Epithelial cell of proximal tubule (primary cell): Measurements from ENCODE around the gene CALML3. TPM values are rescaled to one million over a fixed set of nuclear protein-coding genes. Genes with fewer than 3 reads are reported as not detected.
"Not testable (repeated sequence)": the region's sequence is repeated elsewhere in the genome, so short reads cannot be mapped to it uniquely, and the experiment has no call there.

Experiments used
- DNase-seq: peaks from one replicate; pipeline ENCODE4 v3.0.0-alpha.2; 2011; ENCODE audit warnings: low read depth
- H3K4me3 ChIP-seq: 2 replicates; pipeline ENCODE4 v1.5.1; 2011; ENCODE audit warnings: low read depth, mild to moderate bottlenecking, low read length
- CTCF ChIP-seq: conservative IDR thresholded peaks from 2 replicates; pipeline ENCODE4 v1.5.1; 2012; ENCODE audit warnings: low read depth, mild to moderate bottlenecking, low read length
- total RNA-seq: library from RNA; depleted of rRNA; stranded (reverse); fragments of >200 nt; gene quantifications from 2 replicates; pipeline ENCODE4 v1.2.3, GENCODE V29; 2015

The CALML3 gene
- total RNA-seq, 1 donor from 2014 or later: not detected

- no peak for TF ChIP-seq CTCF
- DNase-seq: no peak
- no peak overlapping the region for H3K4me3 ChIP-seq
Observed at GRCh38 chr10:5553400-5554170, 28.8 kb downstream of the CALML3 start.

DNA sequence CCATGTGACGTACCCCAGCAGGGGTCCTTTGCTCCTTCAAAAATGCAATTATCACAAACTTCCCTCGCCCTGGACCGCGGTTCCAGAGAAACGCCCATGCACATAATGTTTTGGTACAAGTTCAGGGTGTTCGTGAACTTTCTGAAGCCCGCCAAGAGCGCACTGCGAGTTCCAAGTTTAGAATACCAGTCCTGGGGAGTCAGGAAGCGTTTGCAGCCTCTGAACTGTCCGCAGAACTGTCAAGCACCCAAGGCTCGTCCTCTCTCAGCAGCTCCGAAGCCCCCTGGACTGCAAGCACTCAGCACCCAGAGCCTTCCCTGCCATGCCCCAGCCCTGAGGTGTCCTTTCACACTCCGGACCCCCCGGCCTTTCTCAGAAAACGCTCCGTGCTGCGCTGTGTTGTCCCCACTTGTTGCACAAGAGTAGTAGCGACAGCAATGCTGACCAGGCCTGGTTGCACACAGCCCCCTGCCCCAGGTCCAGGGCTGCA, 30.3 kb downstream of the CALML3 start:
- H3K4me3 ChIP-seq: no peak overlapping the region
- no peak for DNase-seq
- TF ChIP-seq CTCF: no peak

DNA sequence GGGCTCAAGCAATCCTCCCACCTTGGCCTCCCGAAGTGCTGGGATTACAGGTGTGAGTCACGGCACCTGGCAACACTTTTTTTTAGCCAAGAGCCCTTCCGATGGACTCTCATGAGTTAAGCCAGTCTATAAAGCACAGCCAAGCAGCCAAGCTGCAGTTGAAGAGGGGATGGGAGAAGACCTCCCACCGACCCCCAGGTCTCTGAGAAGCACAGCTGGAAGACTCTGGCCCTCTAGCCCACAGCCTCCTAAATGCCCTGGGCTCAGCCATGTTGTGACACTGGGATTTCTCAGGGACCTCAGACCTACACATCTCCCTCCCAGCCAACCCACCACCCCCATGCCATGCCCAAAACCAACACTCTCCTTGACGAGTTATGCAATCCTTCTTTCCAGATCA, 31.1 kb downstream of the CALML3 start:
- no peak for TF ChIP-seq CTCF
- no peak for DNase-seq
- H3K4me3 ChIP-seq: no peak overlapping the region

GRCh38 chr10:5556576-5556975, 31.8 kb downstream of the CALML3 start:
- no peak for TF ChIP-seq CTCF
- DNase-seq: no peak
- no peak overlapping the region for H3K4me3 ChIP-seq

DNA sequence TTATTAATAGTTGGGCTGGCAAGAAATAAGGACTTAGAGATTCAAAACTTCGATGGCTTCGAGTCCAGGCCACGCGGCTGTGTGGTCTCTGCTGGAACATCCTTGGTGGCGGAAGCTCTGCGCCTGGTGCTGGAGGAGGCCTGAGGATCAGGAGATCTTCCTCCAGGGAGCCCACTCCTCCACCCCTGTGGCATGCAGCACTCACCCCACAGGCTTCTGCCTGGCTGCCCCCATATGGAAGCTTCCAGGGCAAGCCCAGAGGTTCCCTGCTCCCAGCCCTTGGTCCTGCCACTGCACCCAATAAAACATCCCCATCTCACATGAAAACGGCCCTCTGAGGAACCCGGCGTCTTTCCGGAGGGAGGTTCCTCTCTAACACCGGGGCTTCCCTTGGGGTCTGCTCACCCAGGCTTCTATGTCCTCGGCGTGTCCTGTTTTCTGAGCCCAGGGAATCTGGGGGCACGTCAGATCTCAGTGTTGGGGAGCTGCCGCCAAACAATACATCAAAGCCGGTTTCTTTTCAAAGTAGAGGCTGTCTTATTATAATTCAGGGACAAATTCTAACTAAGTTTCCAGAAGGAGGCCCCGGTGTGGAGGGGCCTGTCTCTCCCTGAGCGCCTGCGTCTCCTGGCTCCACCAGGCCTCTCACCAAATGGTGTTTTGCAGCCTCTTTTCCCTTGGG, 32.4 kb downstream of the CALML3 start:
- TF ChIP-seq CTCF: no peak
- H3K4me3 ChIP-seq: no peak overlapping the region
- DNase-seq: no peak

- TF ChIP-seq CTCF: no peak
- H3K4me3 ChIP-seq: no peak overlapping the region
- DNase-seq: no peak
Observed at GRCh38 chr10:5557799-5558771, 33.3 kb downstream of the CALML3 start.

DNA sequence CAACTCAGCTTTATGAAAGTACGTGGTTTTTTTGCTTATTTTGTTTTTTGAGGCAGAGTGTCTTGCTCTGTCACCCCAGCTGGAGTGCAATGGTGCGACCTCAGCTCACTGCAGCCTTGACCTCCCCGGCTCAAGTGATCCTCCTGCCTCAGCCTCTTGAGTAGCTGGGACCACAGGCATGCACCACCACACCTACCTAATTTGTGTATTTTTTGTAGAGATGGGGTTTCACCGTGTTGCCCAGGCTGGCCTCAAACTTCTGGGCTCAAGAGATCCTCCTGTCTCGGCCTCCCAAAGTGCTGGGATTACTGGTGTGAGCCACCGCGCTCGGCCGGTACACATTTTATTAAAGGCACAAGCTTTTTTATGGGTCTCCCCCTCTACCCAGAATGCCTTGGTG, 34.3 kb downstream of the CALML3 start:
- H3K4me3 ChIP-seq, DNase-seq: not testable (repeated sequence)
